CD4-positive, alpha-beta T cell treated with Interleukin-4 for 4 hours (primary cell): ENCODE measurements around the gene CTIF.

Experiments used
- DNase-seq: peaks from one replicate; pipeline ENCODE4 v3.0.0-alpha.2; 2020

Gene CTIF

DNA sequence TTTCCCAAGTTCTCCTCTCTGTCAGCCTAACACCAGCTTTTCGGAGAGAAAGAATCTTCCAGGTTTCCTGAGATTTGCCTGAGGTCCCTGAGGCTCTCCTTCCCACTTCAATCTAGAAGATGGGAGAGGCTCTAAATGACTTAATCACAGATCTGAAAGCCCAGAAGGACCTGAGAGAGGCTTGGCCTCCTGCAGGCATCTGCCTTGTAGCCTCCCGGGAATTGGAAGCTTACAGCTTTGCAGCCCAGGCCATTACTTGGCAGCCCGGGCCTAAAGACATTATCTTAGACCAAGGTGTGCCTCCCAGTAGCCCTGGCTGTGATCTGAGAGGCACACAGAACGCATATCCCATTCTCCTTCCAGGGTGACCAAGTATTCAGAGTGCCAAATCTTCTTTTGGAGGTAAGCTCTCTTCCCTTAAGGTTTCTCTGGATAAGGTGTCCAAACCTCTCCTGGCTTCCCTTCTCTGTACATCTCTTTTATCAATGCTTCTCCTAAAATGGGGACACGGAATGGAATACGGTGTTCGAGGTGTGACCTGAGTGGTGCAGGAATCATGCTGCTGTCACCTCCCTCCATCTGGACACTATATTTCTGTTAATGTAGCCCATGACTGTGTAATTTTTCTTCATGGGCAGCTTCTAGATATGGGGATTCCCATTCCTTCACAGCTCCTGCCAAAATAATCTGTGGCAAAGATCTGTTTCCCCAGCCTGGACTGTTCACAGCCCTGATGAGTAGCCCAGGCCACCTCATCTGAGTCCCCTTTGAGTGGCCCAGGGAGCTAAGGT, 16.0 kb downstream of the CTIF start:
- no peak for DNase-seq

- no peak for DNase-seq
These were observed 16.7 kb downstream of the CTIF start for GRCh38 chr18:48555465-48555995.

DNA sequence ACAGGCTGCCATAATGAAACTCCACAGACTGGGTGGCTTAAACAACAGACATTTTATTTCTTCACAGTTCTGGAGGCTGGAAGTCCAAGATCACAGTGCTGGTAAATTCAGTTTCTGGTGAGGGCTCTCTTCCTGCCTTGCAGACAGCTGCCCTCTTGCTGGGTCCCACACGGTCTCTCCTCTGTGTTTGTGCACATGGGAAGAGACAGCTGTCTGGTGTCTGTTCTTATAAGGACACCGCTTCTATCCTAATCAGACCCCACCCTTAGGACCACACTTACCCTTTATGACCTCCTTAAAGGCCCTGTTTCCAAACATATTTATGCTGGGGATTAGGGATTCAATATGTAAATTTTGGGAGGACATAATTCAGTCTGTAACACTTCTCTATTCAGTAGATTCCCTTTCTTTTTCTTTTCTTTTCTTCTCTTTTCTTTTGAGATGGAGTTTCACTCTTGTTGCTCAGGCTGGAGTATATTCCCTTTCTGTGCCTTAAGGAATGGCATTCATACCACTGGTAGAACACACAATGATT, 18.9 kb downstream of the CTIF start:
- no peak for DNase-seq

DNA sequence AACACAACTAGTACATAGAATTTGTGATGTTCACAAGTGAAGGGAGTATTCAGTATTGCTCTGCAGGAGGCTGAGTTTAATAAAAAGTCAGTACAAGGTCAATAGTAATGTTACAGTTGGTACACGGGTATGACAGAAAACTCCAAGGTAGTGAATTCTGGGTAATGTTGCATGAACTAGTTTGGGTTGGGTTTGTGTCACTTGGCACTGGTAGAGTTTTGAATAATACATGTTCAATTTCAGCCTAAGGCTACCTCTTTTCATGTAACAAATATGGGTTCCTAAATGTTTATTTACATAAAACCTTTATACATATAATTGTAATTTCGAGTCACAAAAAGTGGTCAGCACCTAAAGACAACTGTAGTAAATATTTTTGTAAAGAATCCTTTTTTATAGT, 19.4 kb downstream of the CTIF start:
- no peak for DNase-seq

GRCh38 chr18:48560491-48560890, 21.7 kb downstream of the CTIF start:
- no peak for DNase-seq

- no peak for DNase-seq
These were observed 23.2 kb downstream of the CTIF start for GRCh38 chr18:48562075-48562474.

GRCh38 chr18:48563027-48563426, 24.2 kb downstream of the CTIF start:
- no peak for DNase-seq

GRCh38 chr18:48564139-48564538, 25.3 kb downstream of the CTIF start:
- DNase-seq: no peak

- no peak for DNase-seq
These were observed 26.3 kb downstream of the CTIF start for GRCh38 chr18:48565105-48565504.

DNA sequence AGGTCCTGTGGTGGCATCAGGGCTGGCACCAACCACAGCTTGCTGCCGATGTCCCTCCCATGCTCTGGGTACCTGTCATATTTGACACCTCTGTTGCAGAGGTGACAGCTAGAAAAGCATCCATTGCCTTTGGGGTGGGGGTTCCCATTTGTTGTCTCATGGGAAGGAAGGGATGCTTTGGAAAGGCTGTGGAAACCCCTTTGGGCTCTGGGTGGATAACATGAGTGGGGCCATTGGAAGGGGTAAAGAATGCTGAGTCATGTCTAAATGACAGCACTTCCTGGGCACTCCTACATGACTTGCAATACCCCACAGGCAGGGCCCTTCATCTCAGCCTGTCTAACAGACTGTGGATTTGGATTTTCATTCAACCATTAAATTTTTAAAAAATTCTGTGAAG, 27.8 kb downstream of the CTIF start:
- no peak for DNase-seq

GRCh38 chr18:48567388-48567787, 28.6 kb downstream of the CTIF start:
- DNase-seq: no peak

DNA sequence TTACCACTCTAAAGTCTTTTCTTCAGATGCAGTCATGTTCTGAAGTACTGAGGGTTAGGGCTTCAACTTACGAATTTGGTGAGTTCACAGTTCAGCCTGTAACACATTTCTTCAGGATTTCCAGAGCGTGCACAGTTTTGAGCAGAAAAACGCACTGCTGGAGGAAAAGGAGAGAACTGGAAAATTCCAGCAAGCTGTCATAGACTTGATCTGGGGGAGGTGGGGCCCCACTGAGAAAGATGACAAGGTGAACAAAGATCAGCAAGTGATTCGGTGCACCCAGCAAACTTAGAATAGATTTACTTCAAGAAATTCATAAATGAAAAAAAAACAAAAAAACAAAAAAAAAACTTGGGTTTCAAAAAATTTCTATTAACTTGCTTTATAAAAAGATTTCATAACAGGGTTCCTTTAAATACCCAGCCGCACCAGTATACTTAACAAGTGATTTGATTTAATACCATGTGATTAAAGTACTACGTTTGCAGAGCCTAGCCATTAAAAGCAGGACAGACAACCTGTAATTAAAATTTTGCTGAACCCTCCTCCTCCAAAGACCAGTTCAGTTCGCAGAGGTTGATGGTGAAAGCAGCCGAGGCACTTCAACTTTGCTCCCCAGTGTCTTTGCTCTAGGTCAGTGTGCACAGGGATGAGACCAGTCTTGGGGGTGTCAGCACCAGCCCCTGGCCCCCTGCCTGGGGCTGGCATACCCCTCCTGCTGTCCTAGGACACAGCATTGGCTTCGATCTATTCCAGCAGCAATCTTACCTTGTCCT, 30.5 kb downstream of the CTIF start:
- no peak for DNase-seq

GRCh38 chr18:48569915-48570264, 31.1 kb downstream of the CTIF start:
- no peak for DNase-seq

DNA sequence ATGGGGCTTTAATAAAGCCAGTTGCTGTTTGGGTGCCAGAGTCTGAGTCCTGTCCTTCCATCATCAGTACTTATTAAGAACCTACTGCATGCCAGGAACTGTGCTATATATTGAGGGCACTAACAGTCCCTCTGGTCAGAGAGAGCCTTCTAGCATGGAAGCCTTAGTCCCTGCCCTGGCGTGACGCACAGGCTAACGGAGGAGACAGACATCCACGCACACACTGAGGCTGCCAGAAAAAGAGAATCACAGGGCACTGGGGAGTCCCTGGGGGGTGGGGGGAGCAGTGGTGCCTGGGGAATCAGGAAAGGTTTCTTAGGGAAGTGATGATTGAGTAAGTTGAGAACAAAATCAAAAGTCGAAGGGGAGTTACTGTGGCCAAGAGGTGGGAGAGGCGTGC, 31.5 kb downstream of the CTIF start:
- no peak for DNase-seq

GRCh38 chr18:48571639-48572384, 33.0 kb downstream of the CTIF start:
- DNase-seq: no peak

GRCh38 chr18:48572402-48573126, 33.7 kb downstream of the CTIF start:
- DNase-seq: no peak

- DNase-seq: no peak
These were observed 34.9 kb downstream of the CTIF start for GRCh38 chr18:48573632-48574283.

- no peak for DNase-seq
These were observed 36.0 kb downstream of the CTIF start for GRCh38 chr18:48574667-48575300.

DNA sequence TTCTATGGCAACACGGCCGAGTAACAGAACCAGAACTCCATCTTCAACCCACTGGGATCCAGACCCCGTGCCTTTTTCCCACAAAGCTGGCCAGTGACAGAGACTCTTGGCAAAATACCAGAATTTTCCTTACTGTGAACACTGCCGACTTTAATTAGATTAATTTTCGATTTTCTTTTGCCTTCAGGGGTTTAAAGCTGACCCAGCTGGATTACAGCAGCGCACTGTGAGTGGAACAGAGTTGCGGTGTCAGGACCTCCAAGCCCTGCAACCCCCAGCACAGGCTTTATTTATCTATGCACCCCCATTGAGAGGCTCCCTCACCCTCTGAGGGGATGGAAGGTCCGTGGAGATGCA, 36.4 kb downstream of the CTIF start:
- no peak for DNase-seq

DNA sequence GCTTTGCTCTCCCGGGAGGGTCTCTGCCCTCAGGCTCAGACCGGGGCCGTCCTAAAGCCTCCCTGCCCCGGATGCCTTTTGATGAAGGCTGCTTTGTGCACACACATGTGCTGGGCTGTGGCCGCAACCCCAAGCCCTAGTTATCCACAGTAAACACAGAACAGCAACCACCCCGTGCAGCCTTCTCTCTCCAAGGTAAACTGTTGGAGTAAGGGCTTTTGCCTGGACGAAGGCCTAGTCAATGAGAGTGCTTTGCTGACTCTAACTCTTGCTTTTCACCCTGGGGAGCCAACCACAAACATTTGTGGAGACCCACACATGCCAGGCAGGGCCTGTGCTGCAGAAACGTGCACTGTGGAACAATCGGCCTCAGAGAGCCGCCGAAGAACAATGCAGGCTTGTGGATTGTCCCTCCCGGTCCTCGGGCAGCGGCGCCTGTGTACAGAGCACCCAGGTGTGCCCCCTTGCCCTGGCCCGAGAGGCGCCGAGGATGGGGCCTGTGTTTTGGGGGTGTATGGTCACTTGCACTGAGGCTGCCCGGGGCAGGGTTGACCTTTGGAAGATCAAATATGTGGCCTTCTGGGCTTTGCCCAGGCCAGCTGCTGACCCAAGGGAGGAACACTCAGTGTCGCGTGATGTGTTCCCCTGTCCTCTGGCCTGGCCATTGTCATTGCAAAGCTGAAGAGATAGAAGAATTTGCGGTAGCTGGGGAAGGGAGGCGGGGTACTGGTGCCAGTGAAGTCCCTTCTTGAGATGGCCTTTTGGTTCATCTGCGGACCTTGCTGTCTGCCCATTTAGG, 37.0 kb downstream of the CTIF start:
- no peak for DNase-seq

DNA sequence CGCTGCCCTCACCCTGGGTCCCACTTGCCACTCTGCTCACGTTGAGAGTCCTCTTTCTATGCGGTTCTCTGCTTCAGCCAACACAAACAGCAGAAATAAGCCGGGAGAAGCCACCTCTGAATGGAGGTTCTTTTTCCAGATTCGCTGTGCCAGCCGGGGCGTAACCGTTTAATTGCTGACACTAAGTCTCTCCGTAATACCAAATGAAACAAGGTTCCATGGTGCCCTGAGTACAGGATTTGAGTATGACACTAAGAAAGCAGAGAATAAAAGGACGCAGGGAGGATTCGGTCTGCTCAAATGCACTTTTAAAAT, 37.6 kb downstream of the CTIF start:
- no peak for DNase-seq
